CD14-positive monocyte (primary cell): ENCODE results near the gene SSR3. TPM values are rescaled to one million over a fixed set of nuclear protein-coding genes. Genes with fewer than 3 reads are reported as not detected.

ENCODE experiments used
- DNase-seq, 3 donors: peaks; one replicate each; pipeline ENCODE4 v3.0.0-alpha.2; 2011 to 2022
- H2AFZ ChIP-seq: 2 replicates; pipeline ENCODE4 v1.6.0; 2012; ENCODE audit warnings: mild to moderate bottlenecking, low read depth, low read length, inconsistent platforms; ENCODE audit not compliant: insufficient read depth, poor library complexity, severe bottlenecking
- H3K27ac ChIP-seq, 2 donors: 1 replicate in 1 of 2; 2 replicates in 1 of 2; pipeline ENCODE4 v1.5.1; 2012 to 2013; ENCODE audit warnings: low read length in 2 of 2, control low read depth in 1 of 2, inconsistent platforms in 1 of 2, low read depth in 1 of 2, mild to moderate bottlenecking in 1 of 2
- H3K27me3 ChIP-seq, 2 donors: one replicate each; pipeline versions ENCODE4 v1.6.0 to v1.6.1; 2011 to 2013; ENCODE audit warnings: low read length in 2 of 2; ENCODE audit not compliant: control insufficient read depth in 2 of 2, insufficient read depth in 2 of 2
- H3K36me3 ChIP-seq, 2 donors: replicated peaks in 1 of 2; 1 replicate in 1 of 2; 2 replicates in 1 of 2; pipeline versions ENCODE4 v1.5.1 to v1.6.1; 2012 to 2013; ENCODE audit warnings: low read length in 2 of 2, control low read depth in 1 of 2, inconsistent platforms in 1 of 2, mild to moderate bottlenecking in 1 of 2; ENCODE audit not compliant: insufficient read depth in 2 of 2, control insufficient read depth in 1 of 2
- H3K4me1 ChIP-seq, 2 donors: 1 replicate in 1 of 2; 2 replicates in 1 of 2; pipeline versions ENCODE4 v1.5.1 to v1.6.1; 2012 to 2013; ENCODE audit warnings: low read length in 2 of 2, control low read depth in 1 of 2, inconsistent platforms in 1 of 2, mild to moderate bottlenecking in 1 of 2, moderate library complexity in 1 of 2; ENCODE audit not compliant: insufficient read depth in 2 of 2, control insufficient read depth in 1 of 2
- H3K4me2 ChIP-seq: replicated peaks from 2 replicates; pipeline ENCODE3; 2012; ENCODE audit warnings: low read length, moderate library complexity, mild to moderate bottlenecking; ENCODE audit not compliant: poor library complexity, severe bottlenecking; ENCODE audit errors: extremely low read depth
- H3K4me3 ChIP-seq, 3 experiments: fragments of 200-600 bp in 1 of 3; sonication (generic) in 1 of 3; replicated peaks in 1 of 3; 1 replicate in 2 of 3; 2 replicates in 1 of 3; pipeline ENCODE4 v1.5.1; 2011 to 2013; ENCODE audit warnings: low read length in 3 of 3, mild to moderate bottlenecking in 3 of 3, control low read depth in 2 of 3, low read depth in 2 of 3, inconsistent platforms in 1 of 3, moderate library complexity in 1 of 3
- H3K79me2 ChIP-seq: 2 replicates; pipeline ENCODE4 v1.6.0; 2012; ENCODE audit warnings: mild to moderate bottlenecking, control low read depth, inconsistent platforms, low read length, moderate library complexity; ENCODE audit not compliant: insufficient read depth
- H3K9ac ChIP-seq: 2 replicates; pipeline ENCODE4 v1.6.0; 2017; ENCODE audit warnings: low read length, mild to moderate bottlenecking; ENCODE audit not compliant: insufficient read depth, poor library complexity, severe bottlenecking
- H3K9me3 ChIP-seq, 2 donors: replicated peaks in 1 of 2; 1 replicate in 1 of 2; 2 replicates in 1 of 2; pipeline versions ENCODE4 v1.5.1 to v1.6.1; 2012 to 2013; ENCODE audit warnings: low read length in 2 of 2, control low read depth in 1 of 2; ENCODE audit not compliant: control insufficient read depth in 1 of 2, insufficient read depth in 1 of 2
- H4K20me1 ChIP-seq: 2 replicates; pipeline ENCODE4 v1.6.0; 2012; ENCODE audit warnings: mild to moderate bottlenecking, low read length, control low read depth, moderate library complexity; ENCODE audit not compliant: insufficient read depth
- H3K27ac Mint-ChIP-seq, 7 donors: one replicate each; pipeline ENCODE4 v1.8.0; 2020; ENCODE audit warnings: mild to moderate bottlenecking in 7 of 7, mixed read lengths in 7 of 7, moderate library complexity in 6 of 7, inconsistent platforms in 2 of 7
- H3K27me3 Mint-ChIP-seq, 3 donors: one replicate each; pipeline ENCODE4 v1.8.0; 2021 to 2022; ENCODE audit warnings: low read depth in 3 of 3, mild to moderate bottlenecking in 3 of 3, mixed read lengths in 3 of 3, moderate library complexity in 3 of 3, inconsistent platforms in 1 of 3
- H3K36me3 Mint-ChIP-seq, 2 donors: one replicate each; pipeline ENCODE4 v1.8.0; 2020; ENCODE audit warnings: mixed read lengths in 2 of 2, inconsistent platforms in 1 of 2, mild to moderate bottlenecking in 1 of 2
- H3K4me1 Mint-ChIP-seq: one replicate; pipeline ENCODE4 v1.8.0; 2020; ENCODE audit warnings: mild to moderate bottlenecking, mixed read lengths
- H3K4me3 Mint-ChIP-seq, 2 donors: one replicate each; pipeline ENCODE4 v1.8.0; 2020; ENCODE audit warnings: mild to moderate bottlenecking in 2 of 2, mixed read lengths in 2 of 2, moderate library complexity in 1 of 2
- H3K9me3 Mint-ChIP-seq, 7 donors: one replicate each; pipeline ENCODE4 v1.8.0; 2020 to 2022; ENCODE audit warnings: mixed read lengths in 7 of 7, mild to moderate bottlenecking in 6 of 7, moderate library complexity in 6 of 7, inconsistent platforms in 2 of 7
- CTCF ChIP-seq: fragments of 200-600 bp; IDR thresholded peaks from one replicate; pipeline ENCODE4 v1.8.0; 2022; ENCODE audit warnings: antibody characterized with exemption, mild to moderate bottlenecking
- WGBS: methylation state at CpG from one replicate; pipeline ENCODE4 v1.1.5; 2013; ENCODE audit warnings: missing lambda C conversion rate; ENCODE audit not compliant: insufficient coverage; 5-methylcytosine and 5-hydroxymethylcytosine counted together
- intact Hi-C, 2 donors: fragments of 100-400 bp; cut with micrococcal nuclease; formaldehyde crosslinking; loops; one replicate each; pipeline versions ENCODE4 v1.15.0 to v1.15.1; 2023
- polyA plus RNA-seq, 3 donors: library from polyadenylated mRNA; depleted of rRNA in 1 of 3; unstranded in 2 of 3; stranded (reverse) in 1 of 3; fragments of 300-500 nt in 2 of 3; fragments of >200 nt in 1 of 3; fragmentation: Illumina TruSeq in 2 of 3; gene quantifications; 1 replicate in 2 of 3; 2 replicates in 1 of 3; pipeline ENCODE4 v1.2.3, GENCODE V29; 2012 to 2021

SSR3 gene
- polyA plus RNA-seq, 3 donors: 46.6 to 243 (median 230) TPM

GRCh38 chr3:156492801-156493261, 62.1 kb downstream of the SSR3 start:
- Mint-ChIP-seq H3K9me3 (peaks cover 0 to 7% (median 3%) of the 10 kb centered on the region in 7 donors), H3K36me3 (no peaks in the 10 kb centered on the region), H3K4me1 (no peaks in the 10 kb centered on the region), H3K27me3 (peaks cover 0 to 2% (median 1%) of the 10 kb centered on the region in 3 donors), H3K27ac (no peak overlapping the region), H3K4me3 (no peak overlapping the region)
- no peaks in the 10 kb centered on the region for H3K9me3 ChIP-seq
- H4K20me1 ChIP-seq: no peaks in the 10 kb centered on the region
- no peak overlapping the region for H3K27ac ChIP-seq
- no peak for DNase-seq
- H3K36me3 ChIP-seq: no peaks in the 10 kb centered on the region
- intact Hi-C loops: no loop called here
- TF ChIP-seq CTCF: no peak
- WGBS: 78% methylated on average over 3 of the region's 3 CpGs
- no peak overlapping the region for H3K4me2 ChIP-seq
- no peak overlapping the region for H2AFZ ChIP-seq
- no peak overlapping the region for H3K4me3 ChIP-seq
- no peaks in the 10 kb centered on the region for H3K27me3 ChIP-seq
- H3K4me1 ChIP-seq: no peaks in the 10 kb centered on the region
- H3K79me2 ChIP-seq: no peaks in the 10 kb centered on the region
- no peak overlapping the region for H3K9ac ChIP-seq

GRCh38 chr3:156491192-156491591, 63.7 kb downstream of the SSR3 start:
- no peak overlapping the region for H3K4me3 Mint-ChIP-seq
- peaks cover 0 to 1% (median 0%) of the 10 kb centered on the region in 3 donors for H3K27me3 Mint-ChIP-seq
- Histone ChIP-seq H3K9ac (no peak overlapping the region), H3K36me3 (no peaks in the 10 kb centered on the region), H3K4me3 (no peak overlapping the region), H3K79me2 (no peaks in the 10 kb centered on the region), H3K9me3 (no peaks in the 10 kb centered on the region), H3K4me2 (no peak overlapping the region), H3K4me1 (no peaks in the 10 kb centered on the region), H2AFZ (no peak overlapping the region), H4K20me1 (no peaks in the 10 kb centered on the region), H3K27ac (no peak overlapping the region), H3K27me3 (no peaks in the 10 kb centered on the region)
- H3K9me3 Mint-ChIP-seq: peaks cover 0 to 4% (median 1%) of the 10 kb centered on the region in 7 donors
- 41% methylated on average over 2 of the region's 3 CpGs for WGBS
- H3K27ac Mint-ChIP-seq: no peak overlapping the region
- TF ChIP-seq CTCF: no peak
- no peak for DNase-seq
- intact Hi-C loops: no loop called here
- H3K4me1 Mint-ChIP-seq: no peaks in the 10 kb centered on the region
- no peaks in the 10 kb centered on the region for H3K36me3 Mint-ChIP-seq

Other genes with a start within 250 kb of the SSR3 start
- 10 to 100 TPM; 12.7 to 42.5 (median 16.7) TPM for gene TIPARP, start 119.5 kb upstream of the SSR3 start, polyA plus RNA-seq